HG03095 (cell line): Measurements from ENCODE around the gene CD302.
"Not testable (repeated sequence)": the region's sequence is repeated elsewhere in the genome, so short reads cannot be mapped to it uniquely, and the experiment has no call there.

ENCODE experiments used
- ATAC-seq: cut with Tn5 transposase; IDR thresholded peaks from one replicate; pipeline ENCODE4 v1.9.1; 2021; ENCODE audit warnings: moderate library complexity; ENCODE audit not compliant: unreplicated experiment

CD302 gene

GRCh38 chr2:159755014-159755413 is 43.0 kb downstream of the CD302 start:
- ATAC-seq: no peak

DNA sequence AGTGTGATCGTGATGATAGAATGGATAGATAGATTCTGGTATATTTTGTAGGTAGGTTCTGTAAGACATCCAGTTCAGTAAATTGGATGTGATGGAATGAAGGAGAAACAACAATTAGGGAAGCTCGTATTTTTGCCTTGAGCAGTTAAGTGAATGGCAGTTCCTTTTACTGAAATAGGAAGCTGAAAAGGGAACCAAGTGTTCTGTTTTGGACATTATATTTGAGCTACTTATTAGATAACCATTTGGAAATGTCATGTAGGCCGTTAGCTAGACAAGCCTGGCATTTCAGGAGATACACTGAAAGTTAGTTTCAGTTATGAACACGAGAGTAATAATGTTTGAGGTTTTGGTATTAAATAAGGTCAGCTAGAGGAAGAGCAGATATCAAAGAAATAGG is 44.2 kb downstream of the CD302 start:
- no peak for ATAC-seq

DNA sequence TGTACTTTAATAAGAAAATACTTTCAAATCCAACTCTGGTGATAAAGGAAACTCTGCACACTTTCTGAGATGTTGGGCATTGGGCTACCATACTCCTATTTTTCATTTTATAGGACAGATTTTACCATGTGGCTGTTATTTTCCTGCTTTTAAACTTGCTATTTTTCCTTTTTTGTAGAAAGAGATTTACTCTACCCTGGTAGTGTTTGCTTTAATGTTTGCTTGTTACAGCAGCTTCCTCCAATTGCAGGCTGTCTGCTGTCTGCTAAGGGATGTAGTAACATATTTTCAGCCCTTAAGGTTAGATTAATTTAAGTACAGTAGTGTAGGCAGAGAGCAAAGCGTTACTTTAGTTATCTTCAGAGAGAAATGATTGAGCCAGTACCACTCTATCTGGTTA is 47.1 kb downstream of the CD302 start:
- ATAC-seq: no peak

DNA sequence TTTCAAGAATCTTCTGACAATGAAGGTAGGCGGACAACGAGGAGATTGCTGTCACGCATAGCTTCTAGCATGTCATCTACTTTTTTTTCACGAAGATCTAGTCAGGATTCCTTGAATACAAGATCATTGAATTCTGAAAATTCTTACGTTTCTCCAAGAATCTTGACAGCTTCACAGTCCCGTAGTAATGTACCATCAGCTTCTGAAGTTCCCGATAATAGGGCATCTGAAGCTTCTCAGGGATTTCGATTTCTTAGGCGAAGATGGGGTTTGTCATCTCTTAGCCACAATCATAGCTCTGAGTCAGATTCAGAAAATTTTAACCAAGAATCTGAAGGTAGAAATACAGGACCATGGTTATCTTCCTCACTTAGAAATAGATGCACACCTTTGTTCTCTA is 49.9 kb downstream of the CD302 start:
- no peak for ATAC-seq

DNA sequence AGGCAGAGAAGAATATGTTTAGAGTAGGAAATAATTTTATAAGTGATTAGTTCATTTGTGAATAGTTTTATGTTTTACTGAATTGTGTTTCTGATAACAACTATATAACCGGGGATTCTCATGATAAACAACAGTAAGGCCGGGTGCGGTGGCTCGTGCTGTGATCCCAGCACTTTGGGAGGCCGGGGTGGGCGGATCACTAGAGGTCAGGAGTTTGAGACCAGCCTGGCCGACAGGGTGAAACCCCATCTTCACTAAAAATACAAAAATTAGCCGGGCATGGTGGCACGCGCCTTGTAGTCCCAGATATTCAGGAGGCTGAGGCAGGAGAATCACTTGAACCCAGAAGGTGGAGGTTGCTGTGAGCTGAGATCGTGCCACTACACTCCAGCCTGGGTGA is 52.8 kb downstream of the CD302 start:
- not testable (repeated sequence) for ATAC-seq

DNA sequence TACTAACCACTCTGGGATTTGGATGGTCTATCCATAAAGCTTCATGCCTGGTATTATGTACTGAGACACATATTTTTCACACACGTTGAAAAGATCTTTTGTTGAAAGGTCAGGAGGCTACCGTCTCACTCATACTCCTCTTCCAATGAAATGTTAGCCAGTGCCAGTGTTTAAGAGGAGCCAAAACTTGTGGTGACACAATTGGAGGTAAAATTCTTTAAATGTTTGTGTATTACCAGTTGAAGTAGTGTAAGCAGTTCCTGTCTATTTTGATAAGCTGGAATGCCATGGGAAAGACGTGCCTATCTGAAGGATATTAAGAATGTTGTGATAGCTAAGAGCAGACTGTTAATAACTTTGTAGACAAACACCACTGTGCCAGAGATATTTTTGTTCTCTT is 53.6 kb downstream of the CD302 start:
- ATAC-seq: no peak

DNA sequence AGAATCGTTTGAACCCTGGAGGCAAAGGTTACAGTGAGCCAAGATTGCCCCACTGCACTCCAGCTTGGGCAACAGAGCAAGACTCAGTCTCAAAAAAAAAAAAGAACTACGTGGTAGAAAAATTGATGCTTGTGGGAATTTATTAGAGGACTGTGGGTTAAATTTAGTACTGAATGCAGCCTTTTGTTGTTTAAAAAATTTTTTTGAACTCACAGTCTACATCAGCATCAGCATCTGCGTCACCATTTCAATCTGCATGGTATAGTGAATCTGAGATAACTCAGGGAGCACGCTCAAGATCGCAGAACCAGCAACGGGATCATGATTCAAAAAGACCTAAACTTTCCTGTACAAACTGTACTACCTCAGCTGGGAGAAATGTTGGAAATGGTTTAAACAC is 55.2 kb downstream of the CD302 start:
- ATAC-seq: no peak

DNA sequence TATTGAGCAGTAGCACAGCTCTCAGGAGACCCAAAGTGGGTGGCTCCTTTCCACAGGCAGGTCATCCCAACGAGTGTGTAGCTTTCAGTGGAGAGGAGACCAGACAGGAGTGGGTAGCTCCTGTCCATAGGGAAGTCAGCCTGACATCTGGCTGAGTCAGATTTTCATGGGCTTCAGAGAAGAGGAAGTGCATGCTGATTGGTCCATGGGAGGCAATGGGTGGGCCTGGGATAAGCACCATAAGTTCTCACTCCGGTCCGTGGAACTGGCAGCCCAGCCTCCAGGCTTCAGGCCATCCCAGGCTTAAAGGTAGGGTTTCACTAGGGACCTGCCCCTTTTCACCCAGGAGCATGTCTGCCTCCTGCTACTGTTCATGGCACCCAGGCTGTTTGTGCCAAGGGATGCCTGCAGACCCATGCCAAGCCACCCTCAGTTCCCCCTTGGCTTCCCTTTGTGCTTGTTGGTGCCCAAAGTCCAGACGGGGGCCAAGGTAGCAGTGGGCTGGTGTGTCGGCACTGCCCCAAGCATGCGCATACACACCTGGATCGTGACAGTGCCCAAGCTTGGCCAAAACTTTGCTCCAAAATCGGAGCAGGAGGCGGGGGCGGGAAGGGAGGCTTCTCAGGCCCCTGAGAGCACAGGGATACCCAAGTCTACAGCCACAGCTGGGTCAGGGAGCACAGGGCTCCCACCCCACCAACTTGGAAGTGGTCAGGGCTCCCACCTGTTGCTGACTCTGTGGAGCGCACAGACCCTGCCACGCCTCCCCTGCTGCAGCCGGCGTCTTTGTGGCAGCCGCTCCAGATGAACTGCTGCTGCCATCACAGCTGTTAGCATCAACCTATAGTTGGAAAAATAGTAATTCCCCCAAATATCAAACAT is 59.3 kb downstream of the CD302 start:
- ATAC-seq: no peak

DNA sequence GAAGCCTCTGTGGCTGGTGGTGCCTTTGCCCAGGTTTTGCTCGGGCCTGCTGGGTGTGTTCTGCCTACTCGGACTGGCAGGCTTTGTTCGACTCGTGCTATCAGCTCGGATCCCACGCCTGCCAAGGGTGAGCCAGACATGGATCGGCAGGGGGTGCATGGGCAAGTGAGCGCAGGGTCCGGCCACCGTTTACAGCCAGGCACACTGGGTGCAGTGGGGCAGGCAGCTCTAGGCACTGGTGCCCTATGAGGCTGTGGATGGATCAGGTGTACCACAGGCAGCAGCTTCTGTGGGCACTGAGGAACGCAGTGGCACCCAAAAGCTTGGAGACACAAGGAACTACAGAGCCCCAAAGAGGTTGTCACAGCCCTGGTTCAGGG is 60.1 kb downstream of the CD302 start:
- ATAC-seq: no peak

- no peak for ATAC-seq
Measured at GRCh38 chr2:159737292-159737916, 60.6 kb downstream of the CD302 start.

DNA sequence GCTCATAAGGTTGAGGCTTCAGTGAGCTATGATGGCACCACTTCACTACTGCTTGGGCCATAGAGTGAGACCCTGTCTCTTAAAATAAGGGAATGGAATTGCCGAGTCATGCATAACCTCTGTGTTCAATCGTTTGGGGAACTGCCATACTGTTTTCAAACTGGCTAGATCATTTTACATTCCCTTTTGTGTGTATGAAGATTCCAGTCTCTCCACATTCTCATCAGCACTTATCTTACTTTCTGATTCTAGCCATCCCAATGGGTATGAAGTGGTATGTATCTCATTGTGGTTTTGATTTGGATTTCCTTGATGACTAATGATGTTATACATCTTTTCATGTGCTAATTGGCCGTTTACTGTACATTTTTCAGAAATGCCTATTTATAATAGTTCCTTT is 62.0 kb downstream of the CD302 start:
- ATAC-seq: no peak

DNA sequence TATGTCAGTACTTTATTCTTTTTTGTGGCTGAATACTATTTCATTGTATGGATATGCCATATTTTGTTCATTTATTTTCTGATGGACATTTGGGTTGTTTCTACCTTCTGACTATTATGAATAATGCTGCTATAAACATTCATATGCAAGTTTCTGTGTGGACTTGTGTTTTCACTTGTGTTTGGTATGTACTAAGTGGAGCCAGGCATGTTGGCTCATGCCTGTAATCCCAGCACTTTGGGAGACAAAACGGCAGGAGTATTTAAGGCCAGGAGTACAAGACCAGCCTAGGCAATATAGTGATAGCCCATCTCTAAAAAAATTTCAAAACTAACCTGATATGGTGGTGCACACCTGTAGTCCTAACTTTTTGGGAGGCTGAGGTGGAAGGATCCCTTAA is 62.4 kb downstream of the CD302 start:
- ATAC-seq: no peak

GRCh38 chr2:159728629-159729028 is 69.4 kb downstream of the CD302 start:
- no peak for ATAC-seq

- ATAC-seq: no peak
Measured at GRCh38 chr2:159725713-159726112, 72.3 kb downstream of the CD302 start.

DNA sequence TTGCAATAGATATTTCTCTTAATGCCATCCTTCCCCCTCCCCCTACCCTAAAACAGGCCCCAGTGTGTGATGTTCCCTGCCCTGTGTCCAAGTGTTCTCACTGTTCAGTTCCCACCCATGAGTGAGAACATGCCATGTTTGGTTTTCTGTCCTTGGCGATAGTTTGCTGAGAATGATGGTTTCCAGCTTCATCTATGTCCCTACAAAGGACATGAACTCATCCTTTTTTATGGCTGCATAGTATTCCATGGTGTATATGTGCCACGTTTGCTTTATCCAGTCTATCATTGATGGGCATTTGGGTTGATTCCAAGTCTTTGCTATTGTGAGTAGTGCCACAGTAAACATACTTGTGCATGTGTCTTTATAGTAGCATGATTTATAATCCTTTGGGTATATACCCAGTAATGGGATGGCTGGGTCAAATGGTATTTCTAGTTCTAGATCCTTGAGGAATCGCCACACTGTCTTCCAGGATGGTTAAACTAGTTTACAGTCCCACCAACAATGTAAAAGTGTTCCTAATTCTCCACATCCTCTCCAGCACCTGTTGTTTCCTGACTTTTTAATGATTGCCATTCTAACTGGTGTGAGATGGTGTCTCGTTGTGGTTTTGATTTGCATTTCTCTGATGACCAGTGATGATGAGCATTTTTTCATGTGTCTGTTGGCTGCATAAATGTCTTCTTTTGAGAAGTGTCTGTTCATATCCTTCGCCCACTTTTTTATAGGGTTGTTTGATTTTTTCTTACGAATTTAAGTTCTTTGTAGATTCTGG is 73.0 kb downstream of the CD302 start:
- ATAC-seq: not testable (repeated sequence)

- ATAC-seq: no peak
Measured at GRCh38 chr2:159722580-159722979, 75.4 kb downstream of the CD302 start.

- ATAC-seq: no peak
Measured at GRCh38 chr2:159720676-159721075, 77.3 kb downstream of the CD302 start.
